GM21528 (cell line): ENCODE measurements around the gene ANXA7.
A peak's percentile ranks its signal among the peaks of the same experiment; 100 is the strongest.
"Not testable (repeated sequence)": the region's sequence is repeated elsewhere in the genome, so short reads cannot be mapped to it uniquely, and the experiment has no call there.

ENCODE experiments used
- ATAC-seq: cut with Tn5 transposase; IDR thresholded peaks from one replicate; pipeline ENCODE4 v1.9.1; 2021; ENCODE audit warnings: mild to moderate bottlenecking, moderate library complexity; ENCODE audit not compliant: unreplicated experiment, low FRiP score

ANXA7 gene

GRCh38 chr10:73408978-73409521, 4.8 kb downstream of the ANXA7 start:
- no peak for ATAC-seq

DNA sequence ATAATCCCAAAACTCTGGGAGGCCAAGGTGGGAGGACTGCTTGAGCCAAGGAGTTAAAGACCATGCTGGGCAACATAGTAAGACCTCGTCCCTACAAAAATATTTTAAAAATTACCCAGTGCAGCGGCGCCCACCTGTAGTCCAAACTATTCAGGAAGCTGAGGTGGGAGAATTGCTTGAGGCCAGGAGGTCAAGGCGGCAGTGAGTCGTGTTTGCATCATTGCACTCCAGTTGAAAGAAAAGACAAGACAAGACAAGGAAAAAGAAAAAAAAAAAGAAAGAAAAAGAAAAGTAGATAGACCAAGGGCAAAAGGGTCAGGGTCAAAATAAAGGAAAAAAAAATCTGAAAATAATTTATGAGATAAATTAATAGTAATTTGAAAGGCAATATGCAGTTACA, 5.8 kb downstream of the ANXA7 start:
- no peak for ATAC-seq

DNA sequence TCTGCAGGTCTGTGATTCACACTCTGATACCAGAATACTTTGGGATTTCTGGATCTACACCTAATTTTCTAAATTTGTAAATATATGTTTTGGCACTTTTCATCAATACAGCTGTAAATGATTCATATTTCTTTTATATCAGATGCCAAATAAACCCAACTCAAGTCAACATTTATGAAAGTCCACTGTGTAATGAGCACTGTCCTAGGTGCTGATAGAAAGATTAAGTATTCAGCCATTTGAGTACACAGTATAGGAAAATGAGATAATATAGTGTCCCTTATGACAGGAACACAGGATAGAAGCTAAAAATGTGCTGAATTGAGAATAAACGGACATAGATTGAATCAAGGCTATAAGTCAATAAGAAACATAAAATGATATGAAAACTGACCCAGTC, 6.4 kb downstream of the ANXA7 start:
- ATAC-seq: no peak

- ATAC-seq: no peak
Measured at GRCh38 chr10:73406846-73407245, 7.0 kb downstream of the ANXA7 start.

DNA sequence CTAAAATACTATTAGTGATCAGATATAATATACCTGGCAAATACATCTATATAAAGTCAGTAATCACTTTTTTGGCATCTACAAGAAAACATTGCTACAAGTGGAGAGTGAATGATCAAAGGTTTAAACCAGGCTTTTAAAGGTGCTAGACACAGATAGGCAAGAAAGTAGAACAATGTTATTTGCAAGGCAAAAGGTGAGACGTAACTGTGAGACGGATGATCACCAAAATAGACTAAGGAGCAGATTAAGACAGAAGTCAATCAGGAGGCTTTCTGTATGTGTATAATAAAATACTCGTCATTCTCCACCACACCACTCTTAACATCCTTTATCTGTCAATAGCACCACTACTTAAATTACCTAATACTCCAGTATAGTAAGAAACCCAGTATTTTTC, 8.3 kb downstream of the ANXA7 start:
- ATAC-seq: no peak

DNA sequence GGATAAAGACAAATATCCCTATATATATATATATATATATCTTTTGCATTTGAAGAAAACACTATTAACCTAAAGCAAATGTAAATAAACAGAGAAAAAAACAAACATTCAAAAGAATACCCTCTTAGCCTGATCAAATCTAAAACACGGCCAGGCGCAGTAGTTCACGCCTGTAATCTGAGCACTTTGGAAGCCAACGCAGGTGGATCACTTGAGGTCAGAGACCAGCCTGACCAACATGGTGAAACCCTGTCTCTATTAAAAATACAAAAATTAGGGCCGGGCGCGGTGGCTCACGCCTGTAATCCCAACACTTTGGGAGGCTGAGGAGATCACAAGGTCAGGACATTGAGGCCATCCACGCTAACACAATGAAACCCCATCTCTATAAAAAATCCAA, 9.2 kb downstream of the ANXA7 start:
- no peak for ATAC-seq

DNA sequence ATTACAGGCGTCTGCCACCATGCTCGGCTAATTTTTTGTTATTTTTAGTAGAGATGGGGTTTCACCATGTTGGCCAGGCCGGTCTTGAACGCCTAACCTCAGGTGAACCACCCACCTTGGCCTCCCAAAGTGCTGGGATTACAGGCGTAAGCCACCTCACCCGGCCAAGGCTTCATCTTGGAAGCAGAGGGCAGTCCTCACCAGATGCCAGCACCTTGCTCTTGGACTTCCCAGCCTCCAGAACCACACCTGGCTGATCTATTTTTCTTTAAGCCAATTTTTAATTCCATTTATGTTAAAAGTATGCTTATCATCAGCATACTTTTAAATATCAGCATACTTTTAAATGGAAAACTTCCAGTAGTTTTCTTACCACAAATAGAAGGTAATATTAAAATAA, 12.2 kb downstream of the ANXA7 start:
- ATAC-seq: no peak

DNA sequence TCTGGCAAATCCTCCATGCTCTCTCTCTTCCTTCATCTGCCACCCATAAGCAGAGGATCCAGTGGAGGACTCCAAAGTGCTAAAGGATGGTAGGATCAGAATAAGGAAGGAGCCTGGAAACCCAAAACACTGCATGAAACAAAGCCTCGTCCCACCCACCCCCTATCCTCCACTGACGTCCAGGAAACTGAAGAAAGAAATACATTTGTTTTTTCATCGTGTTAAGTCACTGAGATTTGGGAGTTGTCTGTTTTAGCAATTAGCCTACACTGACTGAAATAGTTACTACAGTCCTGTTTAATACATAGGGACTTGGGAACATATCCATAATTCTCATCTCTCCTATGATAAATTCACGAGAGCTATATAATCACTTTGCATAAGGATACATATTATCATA, 14.8 kb downstream of the ANXA7 start:
- ATAC-seq: no peak

DNA sequence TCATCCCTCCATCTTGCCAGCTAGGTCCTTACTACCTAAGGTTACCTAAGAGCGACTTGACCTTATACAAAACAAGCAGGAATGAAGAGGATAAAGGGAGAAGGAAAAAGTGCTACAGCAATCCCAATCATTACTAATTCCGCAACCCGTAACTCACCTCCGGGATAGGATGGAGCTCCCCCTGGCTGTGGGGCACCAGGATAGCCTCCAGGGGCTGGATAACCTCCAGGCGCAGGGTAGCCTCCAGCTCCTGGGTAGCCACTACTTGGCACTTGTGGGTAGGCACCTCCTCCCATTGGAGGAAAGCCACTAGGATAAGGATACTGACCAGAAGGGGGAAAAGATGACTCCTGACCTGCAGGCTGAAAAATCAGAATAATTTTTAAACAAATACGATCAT, 15.8 kb downstream of the ANXA7 start:
- no peak for ATAC-seq

DNA sequence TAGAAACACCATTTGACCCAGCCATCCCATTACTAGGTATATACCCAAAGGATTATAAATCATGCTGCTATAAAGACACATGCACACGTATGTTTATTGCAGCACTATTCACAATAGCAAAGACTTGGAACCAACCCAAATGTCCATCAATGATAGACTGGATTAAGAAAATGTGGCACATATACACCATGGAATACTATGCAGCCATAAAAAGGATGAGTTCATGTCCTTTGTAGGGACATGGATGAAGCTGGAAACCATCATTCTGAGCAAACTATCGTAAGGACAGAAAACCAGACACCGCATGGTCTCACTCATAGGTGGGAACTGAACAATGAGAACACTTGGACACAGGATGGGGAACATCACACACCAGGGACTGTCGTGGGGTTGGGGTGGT, 19.5 kb downstream of the ANXA7 start:
- not testable (repeated sequence) for ATAC-seq

- ATAC-seq: no peak
Measured at GRCh38 chr10:73388228-73388627, 25.6 kb downstream of the ANXA7 start.

DNA sequence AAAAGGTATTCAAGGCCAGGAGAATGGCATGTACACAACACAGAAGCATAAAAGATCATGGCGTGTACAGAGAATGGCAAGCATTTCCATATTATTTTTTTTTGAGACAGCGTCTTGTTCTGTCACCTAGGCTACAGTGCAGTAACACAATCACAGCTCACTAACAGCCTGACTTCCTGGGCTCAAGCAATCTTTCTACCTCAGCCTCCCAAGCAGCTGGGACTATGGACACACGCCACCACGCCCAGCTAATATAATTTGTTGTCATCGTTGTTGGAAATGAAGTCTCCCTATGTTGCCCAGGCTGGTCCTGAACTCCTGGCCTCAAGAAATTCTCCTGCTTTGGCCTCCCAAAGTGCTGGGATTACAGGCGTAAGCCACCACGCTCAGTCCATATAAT, 27.3 kb downstream of the ANXA7 start:
- ATAC-seq: no peak

DNA sequence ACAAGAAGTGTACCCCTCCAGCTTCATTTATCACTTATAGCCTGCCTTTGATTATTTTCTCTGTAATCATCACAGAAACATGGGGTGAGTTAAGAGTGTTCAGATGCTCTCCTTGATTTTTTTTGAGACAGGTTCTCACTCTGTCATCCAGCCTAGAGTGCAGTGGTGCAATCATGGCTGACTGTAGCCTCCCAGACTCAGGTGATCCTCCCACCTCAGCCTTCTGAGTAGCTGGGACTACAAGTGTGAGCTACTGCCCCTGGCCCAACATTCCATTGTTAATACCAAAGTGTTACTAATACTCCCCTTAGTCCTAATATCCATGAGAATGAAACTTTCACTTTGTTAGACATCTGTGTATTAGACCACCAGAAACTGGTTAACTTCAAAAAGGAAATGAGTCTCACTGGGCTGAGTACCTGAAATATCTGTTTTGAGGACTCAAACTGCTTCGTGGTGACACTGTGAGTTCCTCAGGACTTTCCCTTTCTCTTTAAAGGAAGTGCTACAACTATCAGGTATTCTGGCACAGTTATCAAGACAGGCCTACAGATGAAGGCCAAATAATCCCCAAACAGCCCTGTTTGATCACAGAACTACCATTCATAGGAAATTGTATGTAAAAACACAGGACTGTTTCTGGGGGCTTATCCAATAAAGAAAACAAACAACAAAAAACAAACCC, 34.7 kb downstream of the ANXA7 start:
- no peak for ATAC-seq

DNA sequence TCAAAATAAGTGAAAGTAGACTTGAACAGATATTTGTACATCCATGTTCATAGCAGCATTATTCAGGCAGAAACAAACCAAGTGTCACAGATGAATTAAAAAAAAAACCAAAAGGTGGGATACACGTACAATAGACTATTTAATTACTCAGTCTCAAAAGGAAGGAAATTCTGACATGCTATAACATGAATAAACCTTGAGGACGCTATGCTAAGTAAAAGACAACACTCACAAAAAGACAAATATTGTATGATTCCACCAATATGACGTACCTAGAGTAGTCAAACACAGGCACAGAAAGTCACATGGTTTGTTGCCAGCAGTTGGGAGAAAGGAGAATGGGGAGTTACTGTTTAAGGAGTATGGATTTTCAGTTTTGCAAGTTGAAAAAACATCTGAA, 37.2 kb downstream of the ANXA7 start:
- ATAC-seq: no peak

DNA sequence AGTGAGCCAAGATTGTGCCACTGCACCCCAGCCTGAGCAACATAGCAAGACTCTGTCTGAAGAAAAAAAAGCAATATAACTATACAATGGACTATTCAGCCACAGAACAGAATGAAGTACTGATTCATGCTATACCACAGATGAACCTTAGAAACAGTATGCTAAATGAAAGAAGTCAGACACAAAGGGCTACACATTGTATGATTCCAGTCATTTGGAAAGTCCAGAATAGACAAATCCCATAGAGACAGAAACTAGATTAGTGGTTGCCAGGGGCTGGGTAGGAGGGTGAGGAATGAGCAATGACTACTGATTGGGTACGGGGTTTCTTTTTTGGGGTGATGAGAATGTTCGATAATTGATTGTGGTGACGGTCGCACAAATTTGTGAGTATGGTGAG, 45.6 kb downstream of the ANXA7 start:
- no peak for ATAC-seq

GRCh38 chr10:73366381-73367298, 47.2 kb downstream of the ANXA7 start:
- no peak for ATAC-seq

DNA sequence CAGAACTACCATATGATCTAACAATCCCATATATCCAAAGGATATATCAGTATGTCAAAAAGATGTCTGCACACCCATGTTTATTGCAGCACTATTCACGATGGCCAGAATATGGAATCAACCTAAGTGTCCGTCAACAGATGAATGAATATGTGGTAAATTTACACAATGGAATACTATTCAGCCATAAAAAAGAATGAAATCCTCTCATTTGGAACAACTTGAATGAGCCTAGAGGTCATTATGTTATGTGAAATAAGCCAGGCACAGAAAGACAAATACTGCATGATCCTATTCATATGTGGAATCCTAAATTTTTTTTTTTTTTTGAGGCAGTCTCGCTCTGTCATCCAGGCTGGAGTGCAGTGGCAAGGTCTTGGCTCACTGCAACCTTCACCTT, 48.9 kb downstream of the ANXA7 start:
- ATAC-seq: no peak

DNA sequence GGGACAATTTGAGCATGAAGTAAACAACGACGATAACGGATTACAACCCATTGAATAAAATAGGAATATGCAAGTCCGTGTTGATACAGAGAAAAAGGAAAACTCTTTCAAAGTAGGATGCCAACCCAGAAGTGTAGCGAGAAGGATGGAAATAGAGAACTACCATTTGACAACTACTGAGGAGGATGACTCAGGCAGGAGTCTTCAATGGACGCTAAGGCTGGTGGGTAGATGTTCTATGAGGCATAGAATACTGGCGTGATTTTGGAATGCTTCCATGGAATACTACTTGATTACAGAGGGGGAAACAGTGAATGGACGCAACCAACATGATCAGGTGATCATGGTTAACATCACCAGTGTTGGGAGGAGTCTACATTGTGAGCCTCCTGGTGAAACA, 54.4 kb downstream of the ANXA7 start:
- no peak for ATAC-seq

DNA sequence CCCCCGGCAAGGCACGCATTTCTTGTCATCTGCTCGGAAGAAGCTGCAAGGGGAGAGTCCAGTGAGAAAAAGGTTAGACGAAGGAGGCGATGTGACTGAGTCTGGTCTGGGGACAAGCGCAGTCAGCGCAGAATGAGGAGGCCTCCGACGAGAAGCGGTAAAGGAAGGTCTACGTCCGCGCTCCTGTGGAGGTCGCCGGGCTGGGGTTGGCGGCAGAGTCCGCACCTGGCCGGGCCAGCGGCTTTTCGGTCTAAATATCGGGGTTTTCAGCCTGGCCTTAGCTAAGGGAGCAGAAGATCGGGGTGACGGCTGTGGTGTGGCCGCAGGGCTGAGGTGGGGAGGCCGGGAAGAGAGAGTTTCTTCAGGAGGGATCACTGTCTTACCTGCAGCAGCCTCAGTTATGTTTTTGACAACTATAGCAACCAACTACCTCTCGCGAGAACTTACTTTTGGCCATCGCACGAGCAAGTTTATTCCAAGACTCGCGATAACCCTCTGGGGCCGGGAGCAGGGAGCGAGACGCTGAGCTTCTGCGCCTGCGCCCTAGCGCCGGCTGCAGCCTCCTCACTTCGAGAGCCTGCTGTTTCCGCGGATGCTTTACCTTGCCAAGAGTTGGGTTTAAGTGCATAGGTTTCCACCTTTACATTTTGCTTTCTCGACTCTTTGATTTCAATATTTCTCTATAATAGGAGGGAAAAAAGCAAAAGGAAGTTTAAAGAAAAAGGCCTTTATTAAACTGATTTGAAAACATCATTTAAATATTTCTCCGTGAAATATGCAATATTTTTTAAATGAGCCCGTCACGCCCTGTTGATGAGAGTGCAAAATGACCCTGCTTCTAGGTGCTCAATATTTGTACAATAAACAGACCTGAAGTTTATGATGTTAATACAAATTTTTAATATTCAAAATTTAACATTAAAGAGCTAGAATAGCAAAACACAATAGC, 55.3 kb downstream of the ANXA7 start, which contains the start of gene CFAP70:
Gene CFAP70, minus strand, starts transcription at position 534 of the 949 bp plus-strand sequence. CDS start 4,068 bp downstream, outside the sequence.
- peak; percentile 90 for ATAC-seq

GRCh38 chr10:73357821-73358220, 56.0 kb downstream of the ANXA7 start:
- ATAC-seq: no peak
